Prostate gland (tissue), 2 donors: ENCODE measurements around the gene SCAPER.
"Not testable (repeated sequence)": the region's sequence is repeated elsewhere in the genome, so short reads cannot be mapped to it uniquely, and the experiment has no call there.

ENCODE experiments used
- CTCF ChIP-seq, 4 experiments: fragments of 200-600 bp in 2 of 4; fragments of 450-650 bp in 2 of 4; sonication (generic) in 2 of 4; IDR thresholded peaks; 1 replicate in 3 of 4; 2 replicates in 1 of 4; pipeline ENCODE4 v1.5.1; 2016 to 2019; ENCODE audit warnings: antibody characterized with exemption in 4 of 4, mild to moderate bottlenecking in 2 of 4, moderate library complexity in 2 of 4
- POLR2A ChIP-seq: fragments of 450-650 bp; IDR thresholded peaks from one replicate; pipeline ENCODE4 v1.6.1; 2016; ENCODE audit warnings: antibody characterized with exemption, mild to moderate bottlenecking
- POLR2AphosphoS5 ChIP-seq: sonication (generic); formaldehyde crosslinking; IDR thresholded peaks from one replicate; pipeline ENCODE4 v1.6.1; 2017; ENCODE audit warnings: antibody characterized with exemption

DNA sequence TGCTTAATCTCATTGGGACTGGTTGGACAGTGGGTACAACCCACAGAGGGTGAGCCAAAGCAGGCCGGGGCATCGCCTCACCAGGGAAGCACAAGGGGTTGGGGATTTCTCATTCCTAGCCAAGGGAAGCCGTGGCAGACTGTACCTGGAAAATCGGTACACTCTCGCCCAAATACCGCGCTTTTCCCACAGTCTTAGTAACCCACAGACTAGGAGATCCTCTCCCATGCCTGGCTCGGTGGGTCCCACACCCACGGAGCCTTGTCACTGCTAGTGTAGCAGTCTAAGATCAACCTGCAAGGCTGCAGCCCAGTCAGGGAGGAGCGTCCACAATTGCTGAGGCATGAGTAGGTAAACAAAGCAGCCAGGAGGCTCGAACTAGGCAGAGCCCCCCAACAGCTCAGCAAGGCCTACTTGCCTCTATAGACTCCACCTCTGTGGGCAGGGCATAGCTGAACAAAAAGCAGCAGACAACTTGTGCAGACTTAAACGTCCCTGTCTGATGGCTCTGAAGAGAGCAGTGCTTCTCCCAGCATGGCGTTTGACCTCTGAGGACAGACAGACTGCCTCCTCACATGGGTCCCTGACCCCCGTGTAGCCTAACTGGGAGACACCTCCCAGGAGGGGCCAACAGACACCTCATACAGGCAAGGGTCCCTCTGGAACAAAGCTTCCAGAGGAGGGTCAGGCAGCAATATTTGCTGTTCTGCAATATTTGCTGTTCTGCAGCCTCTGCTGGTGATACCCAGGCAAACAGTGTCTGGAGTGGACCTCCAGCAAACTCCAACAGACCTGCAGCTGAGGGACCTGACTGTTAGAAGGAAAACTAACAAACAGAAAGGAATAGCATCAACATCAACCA is 17.6 kb downstream of the SCAPER start:
- TF ChIP-seq POLR2A; CTCF (IDR thresholded peaks at IDR 0.05); POLR2AphosphoS5: not testable (repeated sequence)
